Measurements from ENCODE around the gene RNU6-9.

The RNU6-9 gene

GRCh38 chr19:936175-936546, 42.9 kb downstream of the RNU6-9 start:
- ATAC-seq (ENCODE audit: insufficient read depth, low read depth) (no peak), DNase-seq (no peak)
- Histone ChIP-seq H3K9me3 (ENCODE audit: insufficient read depth, low read length, severe bottlenecking) (no peaks in the 10 kb centered on the region), H3K4me3 (ENCODE audit: low read depth in 1 of 2, low read length in 2 of 2) (no peak overlapping the region), H3K79me2 (ENCODE audit: insufficient read depth, low read length) (peaks cover 79% of the 10 kb centered on the region), H3K9ac (ENCODE audit: low read depth, low read length) (no peak overlapping the region), H4K20me1 (ENCODE audit: insufficient read depth, low read length) (peaks cover 46% of the 10 kb centered on the region), H3K27me3 (ENCODE audit: insufficient read depth, low read length, poor library complexity) (no peaks in the 10 kb centered on the region), H3K36me3 (ENCODE audit: insufficient read depth, low read length) (peaks cover 53% of the 10 kb centered on the region), H3K27ac (ENCODE audit: low read length) (no peak overlapping the region), H3K4me1 (ENCODE audit: insufficient read depth, low read length) (no peaks in the 10 kb centered on the region), H2AFZ (ENCODE audit: low read depth, low read length) (no peak overlapping the region), H3K4me2 (ENCODE audit: insufficient read depth, low read length) (no peak overlapping the region)
- TF ChIP-seq EZH2 (IDR thresholded peaks at IDR 0.05; ENCODE audit: borderline replicate concordance, low read depth, low read length, severe bottlenecking) (no peak), CTCF (IDR thresholded peaks at IDR 0.05; ENCODE audit: borderline replicate concordance, extremely low read depth, low read length, poor library complexity, severe bottlenecking) (no peak)

- H2AFZ ChIP-seq (ENCODE audit: low read depth, low read length) = no peak overlapping the region
- H3K27me3 ChIP-seq (ENCODE audit: insufficient read depth, low read length, poor library complexity) = no peaks in the 10 kb centered on the region
- no peak overlapping the region for H3K9ac ChIP-seq (ENCODE audit: low read depth, low read length)
- 0 out of 3 replicates have a peak, but pooled peaks have one; percentile 58 for ATAC-seq (ENCODE audit: insufficient read depth, low read depth)
- no peak overlapping the region for H3K4me3 ChIP-seq (ENCODE audit: low read depth in 1 of 2, low read length in 2 of 2)
- TF ChIP-seq CTCF (IDR thresholded peaks at IDR 0.05; ENCODE audit: borderline replicate concordance, extremely low read depth, low read length, poor library complexity, severe bottlenecking) (no peak), EZH2 (IDR thresholded peaks at IDR 0.05; ENCODE audit: borderline replicate concordance, low read depth, low read length, severe bottlenecking) (no peak)
- peaks cover 51% of the 10 kb centered on the region for H4K20me1 ChIP-seq (ENCODE audit: insufficient read depth, low read length)
- H3K4me1 ChIP-seq (ENCODE audit: insufficient read depth, low read length) = no peaks in the 10 kb centered on the region
- DNase-seq = peak; percentile 32
- peaks cover 58% of the 10 kb centered on the region for H3K36me3 ChIP-seq (ENCODE audit: insufficient read depth, low read length)
- no peaks in the 10 kb centered on the region for H3K9me3 ChIP-seq (ENCODE audit: insufficient read depth, low read length, severe bottlenecking)
- no peak overlapping the region for H3K4me2 ChIP-seq (ENCODE audit: insufficient read depth, low read length)
- H3K79me2 ChIP-seq (ENCODE audit: insufficient read depth, low read length) = peaks cover 86% of the 10 kb centered on the region
- no peak overlapping the region for H3K27ac ChIP-seq (ENCODE audit: low read length)
Measured at GRCh38 chr19:937259-937694, 44.0 kb downstream of the RNU6-9 start.

GRCh38 chr19:938233-938923, 45.1 kb downstream of the RNU6-9 start:
- Histone ChIP-seq H3K27me3 (ENCODE audit: insufficient read depth, low read length, poor library complexity) (no peaks in the 10 kb centered on the region), H3K4me2 (ENCODE audit: insufficient read depth, low read length) (no peak overlapping the region), H3K9ac (ENCODE audit: low read depth, low read length) (no peak overlapping the region), H3K9me3 (ENCODE audit: insufficient read depth, low read length, severe bottlenecking) (no peaks in the 10 kb centered on the region), H3K27ac (ENCODE audit: low read length) (no peak overlapping the region), H4K20me1 (ENCODE audit: insufficient read depth, low read length) (peaks cover 46% of the 10 kb centered on the region), H3K79me2 (ENCODE audit: insufficient read depth, low read length) (peaks cover 83% of the 10 kb centered on the region), H2AFZ (ENCODE audit: low read depth, low read length) (no peak overlapping the region), H3K36me3 (ENCODE audit: insufficient read depth, low read length) (peaks cover 55% of the 10 kb centered on the region), H3K4me3 (ENCODE audit: low read depth in 1 of 2, low read length in 2 of 2) (no peak overlapping the region), H3K4me1 (ENCODE audit: insufficient read depth, low read length) (no peaks in the 10 kb centered on the region)
- TF ChIP-seq CTCF (IDR thresholded peaks at IDR 0.05; ENCODE audit: borderline replicate concordance, extremely low read depth, low read length, poor library complexity, severe bottlenecking) (no peak), EZH2 (IDR thresholded peaks at IDR 0.05; ENCODE audit: borderline replicate concordance, low read depth, low read length, severe bottlenecking) (no peak)
- ATAC-seq (ENCODE audit: insufficient read depth, low read depth) (no peak), DNase-seq (no peak)

All from DND-41 (cell line).